ENCODE data around the gene JMJD6. TPM values are rescaled to one million over a fixed set of nuclear protein-coding genes. Genes with fewer than 3 reads are reported as not detected.
A peak's percentile ranks its signal among the peaks of the same experiment; 100 is the strongest.
"Not testable (repeated sequence)": the region's sequence is repeated elsewhere in the genome, so short reads cannot be mapped to it uniquely, and the experiment has no call there.

JMJD6 gene
- total RNA-seq, 2 donors from 2014 or later = 27.2 to 31.3 TPM

DNA sequence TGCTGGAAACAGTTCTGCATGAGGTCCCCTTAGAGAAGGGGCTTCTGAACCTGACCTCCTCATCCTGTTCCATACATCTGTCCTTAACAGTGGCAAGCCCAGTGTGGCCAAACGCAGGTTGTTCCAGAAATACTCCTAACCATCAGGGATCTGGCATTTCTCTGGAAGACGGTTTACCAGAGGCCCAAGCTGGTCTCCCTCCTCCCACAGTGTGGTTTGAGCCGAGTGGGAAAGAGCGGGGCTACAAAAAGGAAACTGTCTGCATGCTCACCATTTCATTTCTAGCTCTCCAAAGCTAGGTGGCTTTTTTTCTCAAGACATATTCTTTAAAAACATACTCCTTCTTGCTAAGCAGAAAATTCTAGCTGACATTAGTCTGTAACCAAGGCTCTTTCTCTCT lies 21.6 kb downstream of the JMJD6 start:
- ATAC-seq (no peak), DNase-seq (no peak)
- intact Hi-C loops (cut with DNase I, micrococcal nuclease) = no loop called here

DNA sequence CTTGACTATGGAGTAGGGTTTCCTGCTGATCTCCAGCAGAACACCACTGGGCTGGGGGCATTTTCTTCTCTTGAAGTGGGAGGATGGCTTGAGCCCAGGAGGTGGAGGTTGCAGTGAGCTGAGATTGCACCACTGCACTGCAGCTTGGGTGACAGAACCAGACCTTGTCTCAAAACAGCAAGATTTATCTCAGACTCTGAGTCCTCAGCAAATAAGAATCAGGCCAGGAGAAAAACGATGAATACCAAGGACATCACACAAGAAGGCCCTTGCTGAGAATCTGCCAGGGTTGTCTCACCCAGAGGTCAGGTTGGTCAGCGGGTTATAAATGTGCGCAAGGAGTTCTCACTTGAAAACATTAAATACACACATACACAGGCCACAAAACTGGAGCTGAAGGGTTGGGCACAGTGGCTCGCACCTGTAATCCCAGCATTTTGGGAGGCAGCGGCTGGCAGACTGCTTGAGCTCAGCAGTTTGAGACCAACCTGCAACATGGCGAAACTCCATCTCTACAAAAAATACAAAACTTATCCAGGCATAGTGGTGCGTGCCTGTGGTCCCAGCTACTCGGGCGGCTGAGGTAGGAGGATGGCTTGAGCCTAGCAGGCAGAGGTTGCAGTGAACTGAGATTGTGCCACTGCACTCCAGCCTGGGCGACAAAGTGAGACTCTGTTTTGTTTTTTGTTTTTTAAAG lies 23.3 kb downstream of the JMJD6 start:
- no peak for ATAC-seq
- intact Hi-C loops (cut with DNase I, micrococcal nuclease) = no loop called here

DNA sequence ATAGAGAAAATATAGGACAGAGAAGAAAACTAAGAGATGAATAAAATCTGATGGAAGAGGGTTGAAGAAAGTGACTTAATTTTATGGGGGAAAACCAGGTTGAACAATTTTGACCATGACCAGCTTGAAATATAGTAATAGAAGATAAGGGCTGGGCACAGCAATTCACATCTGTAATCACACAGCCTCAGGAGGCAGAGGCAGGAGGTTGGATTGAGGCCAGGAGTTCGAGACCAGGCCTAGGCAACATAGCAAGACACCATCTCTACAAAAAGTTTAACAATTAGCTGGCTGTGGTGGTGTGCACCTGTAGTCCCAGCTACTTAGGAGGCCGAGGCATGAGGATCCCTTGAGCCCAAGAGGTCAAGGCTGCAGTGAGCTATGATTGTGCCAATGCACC lies 24.3 kb downstream of the JMJD6 start:
- no peak for DNase-seq
- intact Hi-C loops (cut with DNase I, micrococcal nuclease) = no loop called here
- ATAC-seq = no peak

More for the DNA sequence above, 23.3 kb downstream of the JMJD6 start:
- DNase-seq = no peak

DNA sequence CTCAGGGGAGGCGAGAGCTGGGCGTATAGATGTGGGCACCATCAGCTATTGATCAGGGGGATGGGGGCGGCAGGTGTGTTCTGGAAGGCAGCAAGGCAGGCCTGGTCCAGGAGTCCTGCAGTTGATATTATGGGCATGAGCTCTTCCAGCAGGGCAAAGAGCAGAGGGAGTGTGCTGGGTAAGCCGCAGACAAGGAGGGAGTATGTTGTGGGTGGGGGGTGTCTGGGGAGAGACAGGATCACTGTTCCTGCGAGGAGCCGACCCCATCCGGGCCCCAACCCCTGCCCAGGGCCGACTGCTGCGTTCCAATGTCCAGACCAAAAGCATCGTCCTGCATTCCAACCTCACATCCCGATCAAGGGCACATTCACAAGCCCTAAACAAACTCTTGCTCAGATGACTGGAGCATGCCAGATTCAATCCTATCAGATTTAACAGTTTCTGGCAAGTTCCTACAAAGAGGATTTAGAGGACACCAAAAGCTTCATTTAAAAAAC lies 24.9 kb downstream of the JMJD6 start:
- ATAC-seq (no peak), DNase-seq (no peak)
- intact Hi-C loops (cut with DNase I, micrococcal nuclease) = no loop called here

DNA sequence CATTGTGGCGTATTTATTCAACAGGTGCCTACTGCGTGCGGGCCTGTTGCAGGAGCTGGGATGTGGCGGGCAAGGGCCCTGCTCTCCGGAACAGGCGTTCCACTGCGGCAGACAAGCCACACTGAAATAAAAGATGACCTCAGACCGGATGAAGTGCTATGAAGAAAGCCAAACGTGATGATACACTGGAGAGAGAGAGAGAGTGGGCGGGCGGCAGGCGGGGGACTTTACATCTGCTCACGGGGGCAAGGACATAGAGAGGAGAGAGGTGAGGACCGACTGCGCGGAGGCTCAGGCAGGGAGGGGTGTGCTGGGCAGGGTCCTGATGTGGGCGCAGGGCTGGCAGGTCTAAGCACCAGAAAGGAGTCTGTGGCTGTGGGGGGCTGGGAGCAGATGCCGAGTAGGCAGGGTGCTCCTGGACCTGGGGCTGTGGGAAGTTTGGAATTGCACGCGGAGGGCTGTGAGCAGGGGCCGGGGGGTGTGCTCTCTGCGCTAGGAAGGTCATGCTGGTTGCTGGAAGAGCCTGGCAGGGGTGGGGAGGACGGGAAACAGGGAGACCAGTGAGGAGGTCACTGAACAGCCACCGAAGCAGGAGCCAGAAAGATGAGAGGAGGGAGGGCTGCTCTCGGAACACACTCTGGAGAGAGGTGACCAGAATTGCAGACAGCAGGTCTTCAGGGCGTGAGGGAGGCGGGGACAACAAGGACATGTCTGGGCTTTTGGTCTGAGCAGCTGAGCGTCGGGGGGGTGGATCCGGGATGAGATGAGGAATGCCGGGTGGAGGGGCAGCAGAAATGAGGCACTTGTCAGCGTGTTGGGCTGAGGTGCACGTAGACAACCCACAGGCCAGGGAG lies 25.6 kb downstream of the JMJD6 start:
- peak; percentile 28 for ATAC-seq
- intact Hi-C loops (cut with DNase I, micrococcal nuclease) = no loop called here

DNA sequence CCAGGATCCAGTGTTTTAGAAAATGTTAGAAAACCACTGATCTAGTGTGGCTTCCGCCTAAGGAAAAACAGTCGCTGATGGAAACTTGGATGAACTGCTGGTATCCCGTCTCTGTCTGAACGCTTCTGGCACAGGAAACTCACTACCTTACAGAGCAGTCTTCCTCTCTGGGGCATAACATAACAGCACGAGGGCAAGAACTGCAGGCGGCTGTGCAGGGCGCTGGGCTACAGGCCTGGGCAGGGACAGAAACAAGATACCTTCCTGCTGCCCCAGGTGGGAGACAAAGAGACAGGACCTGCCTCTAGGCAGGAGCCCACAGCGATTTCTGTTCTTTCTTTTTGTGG lies 26.2 kb downstream of the JMJD6 start:
- ATAC-seq (peak; percentile 14), DNase-seq (no peak)
- intact Hi-C loops (cut with DNase I, micrococcal nuclease) = no loop called here

More for the DNA sequence above, 25.6 kb downstream of the JMJD6 start:
- peak in 1 of 2 donors; percentile 52 for DNase-seq

DNA sequence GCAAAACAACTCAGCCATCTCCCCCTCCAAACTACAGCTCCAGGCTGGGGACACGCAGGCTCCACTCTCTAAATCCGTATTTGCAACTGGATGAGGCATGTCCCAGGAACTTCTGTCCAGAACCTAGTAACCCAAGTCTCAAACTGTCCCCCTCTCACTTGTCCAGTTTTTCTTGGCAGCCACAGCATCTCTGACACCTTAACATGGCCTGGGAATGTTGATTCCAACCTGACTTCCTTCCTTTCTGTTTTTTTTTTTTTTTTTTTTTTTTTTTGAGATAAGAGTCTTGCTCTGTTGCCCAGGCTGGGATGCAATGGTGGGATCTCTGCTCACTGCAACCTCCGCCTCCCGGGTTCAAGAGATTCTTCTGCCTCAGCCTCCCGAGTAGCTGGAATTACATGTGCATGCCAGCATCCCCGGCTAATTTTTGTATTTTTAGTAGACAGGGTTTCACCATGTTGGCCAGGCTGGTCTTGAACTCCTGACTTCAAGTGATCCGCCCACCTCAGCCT lies 27.9 kb downstream of the JMJD6 start:
- ATAC-seq, DNase-seq: not testable (repeated sequence)

DNA sequence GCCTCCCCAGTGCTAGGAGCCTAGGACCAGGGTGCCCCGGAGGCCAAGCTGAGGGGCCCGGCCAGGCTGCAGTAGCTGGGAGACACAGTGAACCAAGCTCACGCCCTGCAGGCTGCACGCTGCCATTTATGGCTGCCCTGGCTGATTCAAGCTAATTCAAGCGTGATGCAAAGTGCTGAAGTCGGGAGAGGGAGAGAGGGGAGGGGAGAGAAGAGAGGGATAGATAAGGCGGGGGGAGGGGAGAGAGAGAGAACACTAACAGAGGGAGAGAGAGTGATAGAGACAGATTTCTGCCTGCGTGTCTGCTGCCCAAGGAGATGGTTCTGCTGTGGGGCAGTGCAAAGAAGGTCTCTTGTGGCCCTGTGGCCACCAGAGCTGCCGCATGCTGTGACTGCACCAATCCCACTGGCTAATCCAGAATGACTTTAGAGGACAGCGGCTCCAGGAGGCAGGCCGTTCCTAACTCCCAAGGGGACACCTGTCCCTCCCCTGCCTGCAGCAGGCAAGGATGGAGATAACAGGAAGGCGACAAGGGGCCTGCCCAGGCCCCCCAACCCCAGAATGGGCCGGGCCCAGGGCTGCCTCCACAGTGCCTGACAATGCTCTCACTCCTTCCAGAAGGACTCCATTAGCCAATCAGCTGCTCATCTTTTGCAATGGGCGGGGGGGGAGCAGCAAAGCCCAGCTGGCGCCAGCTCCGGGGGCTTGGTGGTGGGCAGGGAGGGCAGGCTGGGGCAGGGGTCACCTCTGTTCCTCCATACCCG lies 28.5 kb downstream of the JMJD6 start:
- DNase-seq = no peak
- intact Hi-C loops (cut with DNase I, micrococcal nuclease) = no loop called here

More for the DNA sequence above, 27.9 kb downstream of the JMJD6 start:
- intact Hi-C loops (cut with DNase I, micrococcal nuclease) = not testable (repeated sequence)

DNA sequence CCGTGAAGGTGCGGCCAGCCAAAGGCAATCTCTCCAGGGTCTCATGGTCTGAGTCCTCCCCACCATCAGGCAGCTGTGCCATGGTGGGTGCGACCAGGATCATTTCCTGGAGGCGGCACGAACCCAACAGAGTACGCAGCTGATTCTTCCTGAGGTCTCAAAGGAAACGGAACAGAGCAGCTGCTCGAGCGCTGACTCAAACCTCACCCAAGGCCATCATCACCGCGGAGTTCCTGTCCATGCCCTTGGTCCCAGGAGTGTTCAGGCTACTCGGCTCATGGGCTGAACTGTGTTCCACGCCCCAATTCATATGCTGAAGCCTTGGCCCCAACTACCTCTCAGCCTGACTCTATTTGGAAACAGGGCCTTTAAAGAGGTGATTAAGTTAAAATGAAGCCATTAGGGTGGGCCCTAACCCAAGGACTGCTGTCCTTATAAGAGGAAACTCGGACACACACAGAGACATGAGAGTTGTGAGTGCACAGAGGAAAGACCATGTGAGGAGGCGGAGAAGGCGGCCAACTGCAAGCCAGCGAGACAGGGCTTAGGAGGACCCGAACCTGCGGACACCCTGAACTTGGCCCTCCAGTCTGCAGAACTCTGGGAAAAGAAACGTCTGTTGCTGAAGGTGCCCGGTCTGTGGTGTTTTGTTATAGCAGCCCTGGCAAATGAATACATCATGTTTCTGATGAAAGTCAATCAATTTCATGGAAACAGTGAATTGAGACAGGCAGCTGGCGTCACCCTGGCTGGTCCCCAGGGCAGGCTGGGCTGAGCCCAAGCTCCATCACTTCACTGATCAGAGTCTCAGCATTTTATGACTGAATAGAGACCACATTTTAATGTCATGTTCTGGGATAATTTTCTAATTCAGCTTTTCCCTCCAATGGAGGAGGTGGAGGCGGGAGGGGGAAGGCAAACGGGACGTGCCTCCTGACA lies 29.4 kb downstream of the JMJD6 start:
- intact Hi-C loops (cut with DNase I, micrococcal nuclease) = no loop called here
- DNase-seq (no peak), ATAC-seq (no peak)

More for the DNA sequence above, 28.5 kb downstream of the JMJD6 start:
- no peak for ATAC-seq

DNA sequence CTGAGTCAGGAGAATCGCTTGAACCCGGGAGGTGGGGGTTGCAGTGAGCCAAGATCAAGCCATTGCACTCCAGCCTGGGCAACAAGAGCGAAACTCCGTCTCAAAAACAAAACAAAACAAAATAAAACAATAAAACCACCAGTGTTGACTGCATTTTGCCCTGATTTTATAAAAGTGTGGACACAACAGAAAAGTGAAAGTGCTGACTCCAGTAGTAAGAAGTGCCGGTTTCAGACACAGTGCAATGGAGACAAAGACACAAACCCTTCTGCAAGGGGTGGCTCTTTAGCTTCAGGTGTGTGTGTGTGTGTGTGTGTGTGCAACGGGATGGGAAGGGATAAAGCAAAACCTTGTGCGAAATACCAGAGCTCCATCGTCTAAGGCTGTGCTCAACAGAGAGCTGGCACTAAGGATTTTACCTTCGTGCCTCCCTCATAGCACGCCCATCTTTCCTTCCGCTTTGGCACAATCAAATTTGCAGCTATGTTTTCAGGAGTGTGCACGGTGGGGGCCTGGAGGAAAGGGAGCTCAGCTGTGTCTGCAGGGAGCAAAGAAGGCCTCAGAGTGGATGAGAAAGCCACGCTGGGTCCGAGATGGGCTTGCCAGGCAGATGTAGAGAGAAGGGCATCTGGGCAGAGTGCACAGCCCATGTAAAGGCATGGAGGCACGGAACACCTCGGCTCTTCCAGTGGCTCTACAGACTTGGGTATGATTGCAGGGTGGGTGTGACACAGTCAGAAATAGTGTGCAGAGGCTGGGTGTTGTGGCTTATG lies 31.2 kb downstream of the JMJD6 start:
- intact Hi-C loops (cut with DNase I, micrococcal nuclease) = no loop called here
- ATAC-seq (peak; percentile 34), DNase-seq (no peak)

DNA sequence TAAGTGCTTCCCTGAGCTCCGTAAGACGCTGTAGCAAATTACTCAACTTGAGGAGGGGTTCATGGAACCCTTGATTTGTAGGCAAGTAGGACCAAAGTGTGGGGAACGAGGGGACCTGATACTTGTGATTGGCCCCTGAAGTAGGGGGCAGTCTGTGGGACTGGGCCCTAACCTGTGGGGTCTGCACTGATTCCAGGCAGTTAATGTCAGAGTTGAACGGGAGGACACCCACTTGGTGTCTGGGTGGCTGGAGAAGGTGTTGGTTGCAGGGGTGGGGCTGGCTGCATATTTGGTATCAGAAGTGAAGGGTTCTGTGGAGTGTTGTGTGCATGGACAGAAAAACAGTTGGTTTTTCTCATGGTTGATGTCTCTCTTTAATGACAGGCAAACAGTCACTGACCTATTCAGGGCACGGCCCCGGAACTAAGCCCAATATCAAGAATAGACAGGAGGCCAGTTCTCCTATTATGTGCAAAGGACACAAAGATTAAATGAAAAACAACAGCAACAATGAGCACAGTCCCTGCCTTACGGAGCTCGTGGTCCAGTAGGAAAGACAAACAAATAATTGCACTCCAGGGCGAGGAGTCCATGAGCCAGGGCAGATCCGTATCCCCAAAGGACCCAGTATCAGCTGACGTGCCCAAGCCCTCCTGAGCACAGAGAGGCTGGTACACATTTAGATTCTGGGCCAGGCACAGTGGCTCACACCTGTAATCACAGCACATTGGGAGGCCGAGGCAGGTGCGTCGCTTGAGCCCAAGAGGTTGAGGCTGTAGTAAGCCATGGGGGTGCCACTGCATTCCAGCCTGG lies 34.8 kb downstream of the JMJD6 start:
- intact Hi-C loops (cut with DNase I, micrococcal nuclease) = no loop called here
- ATAC-seq (no peak), DNase-seq (no peak)

DNA sequence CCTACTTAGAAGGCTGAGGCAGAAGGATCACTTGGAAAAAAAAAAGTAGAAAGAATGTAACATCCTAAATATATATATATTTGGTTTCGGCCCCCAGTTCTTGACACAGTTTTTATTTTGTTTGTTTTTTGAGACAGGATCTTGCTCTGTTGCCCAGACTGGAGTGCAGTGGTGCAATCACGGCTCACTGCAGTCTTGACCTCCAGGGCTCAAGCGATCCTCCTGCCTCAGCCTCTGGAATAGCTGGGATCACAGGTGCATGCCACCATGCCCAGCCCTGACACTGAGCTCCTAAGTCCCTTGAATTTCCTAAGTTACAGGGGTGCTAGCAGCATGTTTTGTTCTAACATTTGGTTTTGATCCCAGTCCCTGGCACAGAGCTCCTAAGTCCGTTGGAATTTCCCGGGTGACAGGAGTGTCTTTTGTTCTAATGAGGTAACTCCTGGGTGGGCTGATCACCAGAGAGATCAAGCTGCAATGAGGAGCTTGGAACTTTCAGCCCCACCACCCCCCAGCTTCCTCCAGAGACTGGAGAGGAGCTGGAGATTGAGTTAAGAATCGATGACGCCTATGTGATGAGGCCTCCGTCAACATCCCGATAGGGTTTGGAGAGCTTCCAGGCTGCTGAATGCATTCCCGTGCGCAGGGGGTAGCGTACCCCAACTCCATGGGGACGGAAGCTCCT lies 35.7 kb downstream of the JMJD6 start:
- DNase-seq (no peak), ATAC-seq (no peak)
- intact Hi-C loops (cut with DNase I, micrococcal nuclease) = no loop called here

DNA sequence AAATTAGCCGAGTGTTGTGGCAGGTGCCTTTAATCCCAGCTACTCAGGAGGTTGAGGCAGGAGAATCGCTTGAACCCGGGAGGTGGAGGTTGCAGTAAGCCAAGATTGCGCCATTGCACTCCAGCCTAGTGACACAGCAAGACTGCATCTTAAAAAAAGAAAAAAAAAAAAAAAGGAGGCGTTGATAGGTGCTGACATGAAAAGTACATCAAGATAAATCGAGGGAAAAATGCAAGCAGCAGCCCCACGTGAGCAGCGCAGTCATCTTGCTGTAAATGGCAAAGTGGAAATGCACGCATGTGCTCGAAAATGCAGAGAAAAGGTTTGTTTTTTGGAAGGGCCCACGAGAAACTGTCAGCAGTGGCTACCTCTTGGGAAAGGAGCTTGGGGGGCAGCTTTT lies 36.5 kb downstream of the JMJD6 start:
- intact Hi-C loops (cut with DNase I, micrococcal nuclease) = no loop called here
- no peak for ATAC-seq
- no peak for DNase-seq

DNA sequence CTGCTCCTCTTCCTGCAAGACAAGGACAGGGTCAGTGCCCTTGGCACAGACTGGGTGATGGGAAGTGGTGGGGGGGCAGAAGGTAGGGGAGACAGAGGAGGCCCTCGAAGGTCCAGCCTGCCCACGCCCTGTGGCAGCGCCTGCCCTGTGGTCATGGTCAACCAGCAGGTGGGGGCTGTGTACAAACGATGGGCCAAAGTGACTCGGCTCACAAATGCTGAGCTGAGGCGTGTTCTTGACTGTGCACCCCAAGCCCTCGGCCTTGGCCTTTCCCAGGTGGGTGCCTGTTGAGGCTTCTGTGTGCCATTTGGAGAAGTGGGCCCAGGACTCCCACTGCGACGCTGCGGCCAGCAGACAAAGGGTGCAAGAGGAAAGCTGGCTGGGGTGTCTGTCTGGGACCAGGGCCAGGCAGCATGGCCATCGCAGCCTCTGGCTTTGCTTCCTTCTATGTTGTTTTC lies 38.2 kb downstream of the JMJD6 start:
- ATAC-seq = no peak
- intact Hi-C loops (cut with DNase I, micrococcal nuclease) = no loop called here
- no peak for DNase-seq

DNA sequence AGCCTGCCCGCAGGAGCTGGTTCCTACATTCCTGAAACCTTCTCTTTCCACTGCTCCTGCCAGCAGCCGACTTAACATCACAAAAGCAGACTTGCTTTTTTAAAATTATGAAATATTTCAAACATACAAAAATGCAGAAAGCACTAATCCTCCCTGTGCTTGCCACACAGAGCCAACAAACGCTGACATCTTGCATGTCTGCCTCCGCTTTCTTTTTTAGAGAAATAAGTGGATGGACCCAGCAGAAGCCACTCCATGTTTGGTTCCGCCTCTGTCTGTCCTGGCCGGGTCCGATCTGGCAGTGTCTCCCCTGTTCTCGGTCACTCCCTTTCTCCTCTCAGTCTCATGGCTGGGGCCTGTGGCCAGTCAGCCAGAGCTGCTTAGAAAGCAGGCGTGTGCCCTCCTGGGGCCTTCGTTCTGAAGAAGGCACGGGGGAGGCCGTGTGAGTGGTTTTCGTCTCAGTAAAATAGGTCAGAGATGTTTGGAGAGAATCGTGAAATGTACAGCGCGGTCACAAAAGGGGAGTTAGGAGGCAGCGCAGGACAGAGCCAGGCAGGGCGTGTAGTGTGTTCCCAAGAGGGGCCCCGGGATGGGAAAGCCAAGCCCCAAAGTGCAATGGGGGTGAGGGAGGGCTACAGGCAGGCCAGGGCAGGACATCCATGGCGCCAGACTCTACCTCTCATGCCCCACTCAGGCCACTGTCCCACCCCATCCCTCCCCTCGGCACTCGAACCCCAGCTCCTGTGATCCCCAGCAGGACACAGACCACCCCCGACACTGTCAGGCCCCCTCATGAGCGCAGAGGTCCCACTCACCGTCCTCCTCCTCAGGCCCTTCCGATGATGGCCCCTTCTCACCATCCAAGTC lies 38.9 kb downstream of the JMJD6 start:
- peak; percentile 26 for ATAC-seq
- peak in 1 of 2 donors; percentile 58 for DNase-seq

More for the DNA sequence above, 38.9 kb downstream of the JMJD6 start:
- intact Hi-C loops (cut with DNase I, micrococcal nuclease) = no loop called here

Data from left colon (tissue), 2 donors.